Smooth muscle cell (in vitro differentiated cells): ENCODE results near the gene KHDC1L. TPM values are rescaled to one million over a fixed set of nuclear protein-coding genes. Genes with fewer than 3 reads are reported as not detected.

Experiments
- DNase-seq: peaks from one replicate; lab custom pipeline; 2025; ENCODE audit not compliant: unreplicated experiment; lab: John Stamatoyannopoulos, UW
- H2AFZ ChIP-seq: fragments of 200-600 bp; sonication (generic); 2 replicates; pipeline ENCODE4 v1.6.0; 2016; ENCODE audit warnings: antibody characterized with exemption, low read depth, mild to moderate bottlenecking
- H3F3A ChIP-seq: fragments of 200-600 bp; sonication (generic); 2 replicates; pipeline ENCODE4 v1.6.0; 2017; ENCODE audit warnings: antibody characterized with exemption, low read depth
- H3K27ac ChIP-seq: fragments of 200-600 bp; sonication (generic); 2 replicates; pipeline ENCODE4 v1.5.1; 2016; ENCODE audit warnings: low read depth, mild to moderate bottlenecking
- H3K27me3 ChIP-seq: fragments of 200-600 bp; sonication (generic); 2 replicates; pipeline ENCODE4 v1.6.1; 2016; ENCODE audit warnings: low read depth, mild to moderate bottlenecking
- H3K36me3 ChIP-seq: fragments of 200-600 bp; sonication (generic); 2 replicates; pipeline ENCODE4 v1.5.1; 2016; ENCODE audit warnings: low read depth
- H3K4me1 ChIP-seq: fragments of 200-600 bp; sonication (generic); 2 replicates; pipeline ENCODE4 v1.5.1; 2016; ENCODE audit warnings: low read depth
- H3K4me2 ChIP-seq: fragments of 200-600 bp; sonication (generic); 2 replicates; pipeline ENCODE4 v1.6.0; 2016; ENCODE audit warnings: mild to moderate bottlenecking
- H3K4me3 ChIP-seq: fragments of 200-600 bp; sonication (generic); 2 replicates; pipeline ENCODE4 v1.5.1; 2016; ENCODE audit warnings: mild to moderate bottlenecking
- H3K79me2 ChIP-seq: fragments of 200-600 bp; sonication (generic); 2 replicates; pipeline ENCODE4 v1.6.0; 2016; ENCODE audit warnings: low read depth, mild to moderate bottlenecking
- H3K9ac ChIP-seq: fragments of 200-600 bp; sonication (generic); 2 replicates; pipeline ENCODE4 v1.6.0; 2016; ENCODE audit warnings: low read depth
- H3K9me3 ChIP-seq: fragments of 200-600 bp; sonication (generic); replicated peaks from 2 replicates; pipeline ENCODE4 v1.5.1; 2016; ENCODE audit warnings: low read depth
- H4K20me1 ChIP-seq: fragments of 200-600 bp; sonication (generic); 2 replicates; pipeline ENCODE4 v1.6.0; 2016; ENCODE audit warnings: low read depth
- CTCF ChIP-seq: fragments of 200-600 bp; sonication (generic); IDR thresholded peaks from 2 replicates; pipeline ENCODE4 v1.5.1; 2017; ENCODE audit warnings: borderline replicate concordance, mild to moderate bottlenecking, antibody characterized with exemption; ENCODE audit not compliant: insufficient read depth, poor library complexity, severe bottlenecking
- WGBS: methylation state at CpG from one replicate; pipeline ENCODE4 v1.1.7; 2016; ENCODE audit warnings: low lambda C conversion rate; 5-methylcytosine and 5-hydroxymethylcytosine counted together
- polyA plus RNA-seq: library from polyadenylated mRNA; unstranded; fragments of >200 nt; fragmentation: Nextera tagmentation; extraction: Ambion mirVana; gene quantifications from 2 replicates; pipeline ENCODE4 v1.2.1, GENCODE V29; 2016
- total RNA-seq: library from RNA; depleted of rRNA; stranded (reverse); fragments of >200 nt; gene quantifications from 2 replicates; pipeline ENCODE4 v1.2.3, GENCODE V29; 2014

KHDC1L gene
- total and polyA plus RNA-seq, 2 experiments from 2014 or later = not detected

- Histone ChIP-seq H3K36me3 (no peaks in the 10 kb centered on the region), H3K79me2 (no peaks in the 10 kb centered on the region), H3F3A (no peaks in the 10 kb centered on the region), H3K27me3 (no peaks in the 10 kb centered on the region), H3K4me3 (no peak overlapping the region), H3K27ac (no peak overlapping the region), H4K20me1 (no peaks in the 10 kb centered on the region), H3K9me3 (no peaks in the 10 kb centered on the region), H3K4me2 (no peak overlapping the region), H3K4me1 (no peaks in the 10 kb centered on the region), H3K9ac (no peak overlapping the region), H2AFZ (no peak overlapping the region)
- no peak for TF ChIP-seq CTCF
- WGBS = 72% methylated on average over 5 of the region's 5 CpGs
- no peak for DNase-seq
Observed at GRCh38 chr6:73177221-73177944, 47.9 kb downstream of the KHDC1L start.

DNA sequence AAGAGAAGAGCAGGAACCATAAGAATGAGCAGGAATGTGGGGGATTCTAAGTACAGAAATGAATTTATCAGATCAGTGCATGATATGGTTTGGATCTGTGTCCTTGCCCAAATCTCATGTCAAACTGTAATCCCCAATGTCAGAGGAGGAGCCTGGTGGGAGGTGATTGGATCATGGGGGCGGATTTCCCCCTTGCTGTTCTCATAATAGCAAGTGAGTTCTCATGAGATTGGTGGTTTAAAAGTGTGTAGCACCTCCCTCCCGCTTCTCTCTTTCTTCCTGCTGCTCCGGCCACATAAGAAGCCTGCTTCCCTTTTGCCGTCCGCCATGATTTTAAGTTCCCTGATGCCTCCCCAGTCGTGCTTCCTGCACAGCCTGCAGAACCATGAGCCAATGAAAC is 49.2 kb downstream of the KHDC1L start:
- 90% methylated on average over 6 of the region's 6 CpGs for WGBS
- Histone ChIP-seq H3K9me3 (no peaks in the 10 kb centered on the region), H3K79me2 (no peaks in the 10 kb centered on the region)

DNA sequence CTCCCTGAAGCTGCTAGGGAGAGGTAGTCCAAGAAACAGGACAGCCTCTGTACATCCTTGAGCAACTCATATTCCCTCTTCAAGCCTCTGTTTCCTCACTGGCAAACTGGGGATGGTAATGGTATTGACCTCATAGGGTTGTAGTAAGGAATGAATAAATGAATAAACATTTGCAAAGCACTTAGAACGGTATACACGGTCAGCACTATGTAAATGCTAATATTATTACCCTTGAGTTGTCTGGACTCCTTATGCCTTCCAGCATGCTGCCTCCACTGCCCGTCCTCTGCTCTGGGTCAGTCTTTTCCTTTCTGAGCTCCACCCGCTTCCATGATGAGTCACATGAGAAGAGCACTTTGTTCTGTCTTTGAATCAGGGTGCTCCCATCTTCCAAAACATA is 50.6 kb downstream of the KHDC1L start:
- no peak overlapping the region for H2AFZ ChIP-seq
- no peaks in the 10 kb centered on the region for H3F3A ChIP-seq
- no peaks in the 10 kb centered on the region for H3K9me3 ChIP-seq
- H3K36me3 ChIP-seq = no peaks in the 10 kb centered on the region
- H3K4me2 ChIP-seq = no peak overlapping the region
- no peak overlapping the region for H3K9ac ChIP-seq
- H3K4me1 ChIP-seq = no peaks in the 10 kb centered on the region
- 94% methylated on average over 4 of the region's 4 CpGs for WGBS
- no peak for DNase-seq
- no peak overlapping the region for H3K27ac ChIP-seq
- no peak for TF ChIP-seq CTCF
- no peaks in the 10 kb centered on the region for H3K79me2 ChIP-seq
- no peaks in the 10 kb centered on the region for H3K27me3 ChIP-seq
- H3K4me3 ChIP-seq = no peak overlapping the region
- no peaks in the 10 kb centered on the region for H4K20me1 ChIP-seq

More for the DNA sequence above, 49.2 kb downstream of the KHDC1L start:
- H2AFZ ChIP-seq = no peak overlapping the region
- no peak overlapping the region for H3K4me2 ChIP-seq
- no peaks in the 10 kb centered on the region for H3K36me3 ChIP-seq
- no peaks in the 10 kb centered on the region for H4K20me1 ChIP-seq
- no peak for TF ChIP-seq CTCF
- no peak overlapping the region for H3K27ac ChIP-seq
- no peak overlapping the region for H3K9ac ChIP-seq
- no peaks in the 10 kb centered on the region for H3K27me3 ChIP-seq
- no peaks in the 10 kb centered on the region for H3F3A ChIP-seq
- DNase-seq = no peak
- no peak overlapping the region for H3K4me3 ChIP-seq
- H3K4me1 ChIP-seq = no peaks in the 10 kb centered on the region

Other genes with a start within 250 kb of the KHDC1L start
- gene KHDC1, start 37.7 kb upstream of the KHDC1L start, total RNA-seq = 1.6 and 4.0 TPM in 2 replicates
- gene KHDC1, start 37.7 kb upstream of the KHDC1L start, polyA plus RNA-seq = 8.0 and 8.2 TPM in 2 replicates
- gene DPPA5, start 128.8 kb upstream of the KHDC1L start, total RNA-seq = not detected in 2 replicates
- gene DPPA5, start 128.8 kb upstream of the KHDC1L start, polyA plus RNA-seq = not detected in 2 replicates
- gene KHDC3L, start 137.2 kb upstream of the KHDC1L start, total RNA-seq = not detected in 2 replicates
- 0.53 TPM in 1 of 2 replicates, not detected in the other for gene KHDC3L, start 137.2 kb upstream of the KHDC1L start, polyA plus RNA-seq
- not detected in 2 replicates for gene OOEP, start 144.4 kb upstream of the KHDC1L start, total RNA-seq
- not detected in 2 replicates for gene OOEP, start 144.4 kb upstream of the KHDC1L start, polyA plus RNA-seq
- gene DDX43, start 169.3 kb upstream of the KHDC1L start, total RNA-seq = not detected in 2 replicates
- gene DDX43, start 169.3 kb upstream of the KHDC1L start, polyA plus RNA-seq = not detected in 2 replicates
- gene CGAS, start 226.8 kb upstream of the KHDC1L start, total RNA-seq = 1.8 and 2.6 TPM in 2 replicates
- gene CGAS, start 226.8 kb upstream of the KHDC1L start, polyA plus RNA-seq = 0.87 and 1.6 TPM in 2 replicates
- 23.6 and 27.6 TPM in 2 replicates for gene MTO1, start 236.2 kb upstream of the KHDC1L start, total RNA-seq
- gene MTO1, start 236.2 kb upstream of the KHDC1L start, polyA plus RNA-seq = 16.5 TPM in 2 replicates